Measurements from ENCODE around the gene KLHL36. TPM values are rescaled to one million over a fixed set of nuclear protein-coding genes. Genes with fewer than 3 reads are reported as not detected.

KLHL36 gene
- total RNA-seq, 1 experiment from 2014 or later, result 36.7 TPM

GRCh38 chr16:84690088-84690819, 41.9 kb downstream of the KLHL36 start:
- H3K4me1 ChIP-seq (ENCODE audit: insufficient read depth, low read length), result no peaks in the 10 kb centered on the region
- no peak overlapping the region for H3K18ac ChIP-seq (ENCODE audit: insufficient read length, low read depth, low read length)
- H3K27ac Mint-ChIP-seq, result no peak overlapping the region
- H3K27me3 ChIP-seq (ENCODE audit: insufficient read depth, low read length), result no peaks in the 10 kb centered on the region
- peaks cover 3 to 5% of the 10 kb centered on the region in 2 experiments for H3K4me1 Mint-ChIP-seq
- no peak overlapping the region for H3K27ac ChIP-seq (ENCODE audit: insufficient read length, low read depth, low read length)
- H2BK5ac ChIP-seq (ENCODE audit: insufficient read length, low read length), result no peak overlapping the region
- WGBS (ENCODE audit: extremely low coverage, insufficient read length, low lambda C conversion rate), result no CpG with 5 or more reads among the region's 6 CpGs
- H3K4me3 Mint-ChIP-seq, result no peak overlapping the region
- no peak overlapping the region for H2BK12ac ChIP-seq (ENCODE audit: insufficient read length, low read depth, low read length)
- H4K5ac ChIP-seq (ENCODE audit: insufficient read length, low read depth, low read length), result no peak overlapping the region
- peaks cover 2% of the 10 kb centered on the region for H4K20me1 ChIP-seq (ENCODE audit: control insufficient read depth, insufficient read depth, insufficient read length)
- no peak overlapping the region for H3K14ac ChIP-seq (ENCODE audit: insufficient read depth, low read length)
- H3K23ac ChIP-seq (ENCODE audit: insufficient read length, low read depth, low read length), result no peak overlapping the region
- H3K4ac ChIP-seq (ENCODE audit: low read depth, low read length), result no peak overlapping the region
- H2BK15ac ChIP-seq (ENCODE audit: low read depth, low read length), result no peak overlapping the region
- H3K9ac ChIP-seq (ENCODE audit: extremely low read depth, insufficient read length, low read length), result no peak overlapping the region
- H3K9me3 Mint-ChIP-seq, result peaks cover 9 to 14% of the 10 kb centered on the region in 2 experiments; a peak in 4 of 5 replicates
- H2BK20ac ChIP-seq (ENCODE audit: low read depth, low read length, poor library complexity, severe bottlenecking), result no peak overlapping the region
- no peaks in the 10 kb centered on the region for H3K79me1 ChIP-seq (ENCODE audit: insufficient read depth, low read depth, low read length, poor library complexity, severe bottlenecking)
- no peak overlapping the region for H2AFZ ChIP-seq (ENCODE audit: low read length)
- TF ChIP-seq CTCF (conservative IDR thresholded peaks at IDR 0.05), result no peak
- H3K4me2 ChIP-seq (ENCODE audit: insufficient read depth, insufficient read length, low read length), result no peak overlapping the region
- peaks cover 6% of the 10 kb centered on the region; the same call in 1 of the 2 replicates for H3K27me3 Mint-ChIP-seq (ENCODE audit: low read depth)
- no peak overlapping the region for H4K8ac ChIP-seq (replicated peaks; ENCODE audit: insufficient read length, low read depth, low read length)
- no peak overlapping the region for H3T11ph ChIP-seq (ENCODE audit: low read length)
- H3K9me3 ChIP-seq (ENCODE audit: control insufficient read depth, low read depth, low read length), result no peaks in the 10 kb centered on the region
- H3K56ac ChIP-seq (ENCODE audit: insufficient read length, low read depth, low read length), result no peak overlapping the region
- no peak overlapping the region for H4K91ac ChIP-seq (ENCODE audit: insufficient read length, low read depth, low read length)
- H3K36me3 Mint-ChIP-seq (ENCODE audit: insufficient read depth in 1 of 3, low read depth in 3 of 3), result peaks cover 0 to 5% (median 0%) of the 10 kb centered on the region in 3 experiments; a peak in 3 of 7 replicates
- no peaks in the 10 kb centered on the region for H3K79me2 ChIP-seq (ENCODE audit: insufficient read depth, low read length)
- H3K23me2 ChIP-seq (ENCODE audit: insufficient read length, low read depth, low read length, poor library complexity, severe bottlenecking), result no peaks in the 10 kb centered on the region
- H2BK120ac ChIP-seq (ENCODE audit: low read depth, low read length, poor library complexity, severe bottlenecking), result no peak overlapping the region
- H2AK5ac ChIP-seq (ENCODE audit: insufficient read length, low read length), result no peak overlapping the region
- DNase-seq, result no peak
